ENCODE data around the gene TMEM201. TPM values are rescaled to one million over a fixed set of nuclear protein-coding genes. Genes with fewer than 3 reads are reported as not detected.

The TMEM201 gene
- polyA plus RNA-seq, 2 of the 4 experiments (the other 2 are of a cell fraction): 1.9 to 8.7 TPM

- FAIRE-seq (no peak), ATAC-seq (no peak), DNase-seq (ENCODE audit: low read depth in 1 of 2, low spot score in 1 of 2) (no peak)
- Histone ChIP-seq H3K27ac (no peak overlapping the region), H3K9me3 (no peaks in the 10 kb centered on the region), H3K4me2 (no peak overlapping the region), H3K4me1 (peaks cover 9% of the 10 kb centered on the region; the same call in 2 of the 3 replicates), H3K4me3 (no peak overlapping the region)
- ChIA-PET CTCF (interaction anchor here (0.7 to 1.5 kb wide), 3 partner anchors 24 to 100 kb away, joined by 3 to 6 read pairs (median 4); no protein-coding TSS in a partner anchor), POLR2A (no interaction called here)
- no peak for TF ChIP-seq PHF8 (IDR thresholded peaks at IDR 0.05; ENCODE audit: borderline replicate concordance, low read depth)
- TF ChIP-seq ZFP36 (IDR thresholded peaks at IDR 0.05; ENCODE audit: borderline replicate concordance, partially characterized antibody): no peak
- no peak for TF ChIP-seq NFE2L2 (conservative IDR thresholded peaks at IDR 0.05; ENCODE audit: low read length)
- no peak for TF ChIP-seq CEBPB (IDR thresholded peaks at IDR 0.05)
- TF ChIP-seq, protein P1, sequence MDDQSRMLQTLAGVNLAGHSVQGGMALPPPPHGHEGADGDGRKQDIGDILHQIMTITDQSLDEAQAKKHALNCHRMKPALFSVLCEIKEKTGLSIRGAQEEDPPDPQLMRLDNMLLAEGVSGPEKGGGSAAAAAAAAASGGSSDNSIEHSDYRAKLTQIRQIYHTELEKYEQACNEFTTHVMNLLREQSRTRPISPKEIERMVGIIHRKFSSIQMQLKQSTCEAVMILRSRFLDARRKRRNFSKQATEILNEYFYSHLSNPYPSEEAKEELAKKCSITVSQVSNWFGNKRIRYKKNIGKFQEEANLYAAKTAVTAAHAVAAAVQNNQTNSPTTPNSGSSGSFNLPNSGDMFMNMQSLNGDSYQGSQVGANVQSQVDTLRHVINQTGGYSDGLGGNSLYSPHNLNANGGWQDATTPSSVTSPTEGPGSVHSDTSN (IDR thresholded peaks at IDR 0.05): no peak
- TF ChIP-seq TP53 (CRISPR knock-in tag; IDR thresholded peaks at IDR 0.05): no peak
- no peak for TF ChIP-seq KDM1A (IDR thresholded peaks at IDR 0.05; ENCODE audit: low read depth)
- TF ChIP-seq, protein P2, sequence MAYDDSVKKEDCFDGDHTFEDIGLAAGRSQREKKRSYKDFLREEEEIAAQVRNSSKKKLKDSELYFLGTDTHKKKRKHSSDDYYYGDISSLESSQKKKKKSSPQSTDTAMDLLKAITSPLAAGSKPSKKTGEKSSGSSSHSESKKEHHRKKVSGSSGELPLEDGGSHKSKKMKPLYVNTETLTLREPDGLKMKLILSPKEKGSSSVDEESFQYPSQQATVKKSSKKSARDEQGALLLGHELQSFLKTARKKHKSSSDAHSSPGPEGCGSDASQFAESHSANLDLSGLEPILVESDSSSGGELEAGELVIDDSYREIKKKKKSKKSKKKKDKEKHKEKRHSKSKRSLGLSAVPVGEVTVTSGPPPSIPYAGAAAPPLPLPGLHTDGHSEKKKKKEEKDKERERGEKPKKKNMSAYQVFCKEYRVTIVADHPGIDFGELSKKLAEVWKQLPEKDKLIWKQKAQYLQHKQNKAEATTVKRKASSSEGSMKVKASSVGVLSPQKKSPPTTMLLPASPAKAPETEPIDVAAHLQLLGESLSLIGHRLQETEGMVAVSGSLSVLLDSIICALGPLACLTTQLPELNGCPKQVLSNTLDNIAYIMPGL (CRISPR knock-in tag; IDR thresholded peaks at IDR 0.05; ENCODE audit: borderline replicate concordance): no peak
- TF ChIP-seq HOXB13 (CRISPR knock-in tag; IDR thresholded peaks at IDR 0.05; ENCODE audit: low read depth): no peak
- TF ChIP-seq RFX5 (IDR thresholded peaks at IDR 0.05): no peak
- TF ChIP-seq, protein P3, sequence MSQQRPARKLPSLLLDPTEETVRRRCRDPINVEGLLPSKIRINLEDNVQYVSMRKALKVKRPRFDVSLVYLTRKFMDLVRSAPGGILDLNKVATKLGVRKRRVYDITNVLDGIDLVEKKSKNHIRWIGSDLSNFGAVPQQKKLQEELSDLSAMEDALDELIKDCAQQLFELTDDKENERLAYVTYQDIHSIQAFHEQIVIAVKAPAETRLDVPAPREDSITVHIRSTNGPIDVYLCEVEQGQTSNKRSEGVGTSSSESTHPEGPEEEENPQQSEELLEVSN (IDR thresholded peaks at IDR 0.05; ENCODE audit: borderline replicate concordance, low read depth): no peak
- TF ChIP-seq ESRRA (IDR thresholded peaks at IDR 0.05; ENCODE audit: borderline replicate concordance, low read length): no peak
- TF ChIP-seq SREBF2 (IDR thresholded peaks at IDR 0.05): no peak
- TF ChIP-seq, protein P4, sequence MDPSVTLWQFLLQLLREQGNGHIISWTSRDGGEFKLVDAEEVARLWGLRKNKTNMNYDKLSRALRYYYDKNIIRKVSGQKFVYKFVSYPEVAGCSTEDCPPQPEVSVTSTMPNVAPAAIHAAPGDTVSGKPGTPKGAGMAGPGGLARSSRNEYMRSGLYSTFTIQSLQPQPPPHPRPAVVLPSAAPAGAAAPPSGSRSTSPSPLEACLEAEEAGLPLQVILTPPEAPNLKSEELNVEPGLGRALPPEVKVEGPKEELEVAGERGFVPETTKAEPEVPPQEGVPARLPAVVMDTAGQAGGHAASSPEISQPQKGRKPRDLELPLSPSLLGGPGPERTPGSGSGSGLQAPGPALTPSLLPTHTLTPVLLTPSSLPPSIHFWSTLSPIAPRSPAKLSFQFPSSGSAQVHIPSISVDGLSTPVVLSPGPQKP (IDR thresholded peaks at IDR 0.05; ENCODE audit: low read depth, low read length): no peak
- TF ChIP-seq HES2 (IDR thresholded peaks at IDR 0.05): no peak
- WGBS (ENCODE audit: missing lambda C conversion rate): 89% methylated on average over 15 of the region's 22 CpGs
These were observed 3.2 kb downstream of the TMEM201 start for GRCh38 chr1:9591669-9592509.

GRCh38 chr1:9592510-9593075 lies 3.9 kb downstream of the TMEM201 start:
- H3K4me1 ChIP-seq: peaks cover 9% of the 10 kb centered on the region; the same call in 2 of the 3 replicates
- H3K27ac ChIP-seq: no peak overlapping the region
- no peak overlapping the region for H3K4me3 ChIP-seq
- H3K4me2 ChIP-seq: no peak overlapping the region
- CTCF ChIA-PET: interaction anchor here (0.7 to 1.5 kb wide), 4 partner anchors 23 to 99 kb away, joined by 3 to 7 read pairs (median 5); no protein-coding TSS in a partner anchor
- WGBS (ENCODE audit: missing lambda C conversion rate): 97% methylated on average over 5 of the region's 16 CpGs
- POLR2A ChIA-PET: no interaction called here
- FAIRE-seq: no peak
- ATAC-seq: no peak
- H3K9me3 ChIP-seq: no peaks in the 10 kb centered on the region
- TF ChIP-seq POLR2AphosphoS2 (conservative IDR thresholded peaks at IDR 0.05; ENCODE audit: low read length): no peak
- no peak for TF ChIP-seq KDM1A (IDR thresholded peaks at IDR 0.05; ENCODE audit: low read depth)
- TF ChIP-seq NR3C1 (IDR thresholded peaks at IDR 0.05): no peak
- no peak for TF ChIP-seq ZSCAN20 (CRISPR knock-in tag; IDR thresholded peaks at IDR 0.05)
- no peak for TF ChIP-seq TP53 (CRISPR knock-in tag; IDR thresholded peaks at IDR 0.05)
- TF ChIP-seq CEBPB (IDR thresholded peaks at IDR 0.05): no peak
- no peak for TF ChIP-seq GATA3 (IDR thresholded peaks at IDR 0.05; ENCODE audit: borderline replicate concordance)
- no peak for DNase-seq (ENCODE audit: low read depth in 1 of 2, low spot score in 1 of 2)

Measured in A549 (cell line).